PC-3 (cell line): ENCODE data around the gene MSGN1. TPM values are rescaled to one million over a fixed set of nuclear protein-coding genes. Genes with fewer than 3 reads are reported as not detected.

Experiments used
- ATAC-seq: fragments of 200-7000 bp; cut with Tn5 transposase; 2 replicates; pipeline ENCODE4 v1.9.1; 2020; ENCODE audit warnings: mild to moderate bottlenecking, moderate library complexity
- Bru-seq: library from RNA; stranded (reverse); fragments of 400-500 nt; gene quantifications from one replicate; lab custom pipeline; 2021; lab: Mats Ljungman, UMichigan
- BruChase-seq, 2 experiments: library from RNA; stranded (reverse); fragments of 400-500 nt; gene quantifications; one replicate each; lab custom pipeline; 2021; lab: Mats Ljungman, UMichigan
- BruUV-seq: library from RNA; stranded (reverse); fragments of 400-500 nt; replicated peaks from 2 replicates; lab custom pipeline; 2021; lab: Mats Ljungman, UMichigan
- CTCF ChIA-PET: fragments of 300-600 bp; sonication (Branson Sonifier 250); formaldehyde crosslinking; loops from one replicate; lab custom pipeline; 2022; ENCODE audit warnings: antibody characterized with exemption; lab: Charles Lee
- POLR2A ChIA-PET: fragments of 300-600 bp; sonication (Branson Sonifier 250); formaldehyde crosslinking; loops from one replicate; lab custom pipeline; 2022; ENCODE audit warnings: antibody characterized with exemption; ENCODE audit not compliant: unreplicated experiment; lab: Charles Lee
- DNase-seq: peaks from one replicate; pipeline ENCODE4 v3.0.0-alpha.2; 2015
- H2AFZ ChIP-seq: fragments of 300-600 bp; sonication (generic); 2 replicates; pipeline ENCODE4 v1.6.0; 2016; ENCODE audit warnings: antibody characterized with exemption, low read length
- H3F3A ChIP-seq: fragments of 300-600 bp; sonication (generic); one replicate; pipeline ENCODE4 v1.6.0; 2017; ENCODE audit warnings: antibody characterized with exemption, low read length, control low read depth, mild to moderate bottlenecking; ENCODE audit not compliant: unreplicated experiment
- H3K27ac ChIP-seq: fragments of 300-600 bp; sonication (generic); 2 replicates; pipeline ENCODE4 v1.5.1; 2016; ENCODE audit warnings: mild to moderate bottlenecking, low read length
- H3K27me3 ChIP-seq: fragments of 300-600 bp; sonication (generic); 2 replicates; pipeline ENCODE4 v1.6.1; 2016; ENCODE audit warnings: low read length, mixed read lengths
- H3K36me3 ChIP-seq: fragments of 300-600 bp; sonication (generic); 2 replicates; pipeline ENCODE4 v1.6.1; 2016; ENCODE audit warnings: low read depth, mixed run types, low read length, mixed read lengths
- H3K4me1 ChIP-seq: fragments of 300-600 bp; sonication (generic); 2 replicates; pipeline ENCODE4 v1.5.1; 2016; ENCODE audit warnings: low read length; ENCODE audit not compliant: insufficient read depth
- H3K4me2 ChIP-seq: fragments of 300-600 bp; sonication (generic); 2 replicates; pipeline ENCODE4 v1.6.0; 2016; ENCODE audit warnings: low read length
- H3K4me3 ChIP-seq: fragments of 300-600 bp; sonication (generic); 2 replicates; pipeline ENCODE4 v1.5.1; 2016; ENCODE audit warnings: mild to moderate bottlenecking, low read length, mixed read lengths
- H3K79me2 ChIP-seq: fragments of 300-600 bp; sonication (generic); 2 replicates; pipeline ENCODE4 v1.6.1; 2017; ENCODE audit warnings: low read length, mixed read lengths
- H3K9ac ChIP-seq: fragments of 300-600 bp; sonication (generic); 2 replicates; pipeline ENCODE4 v1.6.0; 2016; ENCODE audit warnings: mild to moderate bottlenecking, low read length
- H3K9me2 ChIP-seq: fragments of 300-600 bp; sonication (generic); replicated peaks from 2 replicates; pipeline ENCODE4 v1.6.1; 2016; ENCODE audit warnings: mixed run types, low read length, mixed read lengths
- H3K9me3 ChIP-seq: fragments of 300-600 bp; sonication (generic); 2 replicates; pipeline ENCODE4 v1.6.1; 2016; ENCODE audit warnings: low read length, mixed read lengths
- H4K20me1 ChIP-seq: fragments of 300-600 bp; sonication (generic); 2 replicates; pipeline ENCODE4 v1.6.1; 2016; ENCODE audit warnings: low read length, mixed read lengths
- CTCF ChIP-seq: fragments of 300-600 bp; sonication (generic); conservative IDR thresholded peaks from 2 replicates; pipeline ENCODE4 v1.5.1; 2017; ENCODE audit warnings: antibody characterized with exemption, low read depth, mild to moderate bottlenecking, low read length
- EZH2 ChIP-seq: fragments of 300-600 bp; sonication (generic); IDR thresholded peaks from one replicate; pipeline ENCODE4 v1.6.1; 2017; ENCODE audit warnings: antibody characterized with exemption, mild to moderate bottlenecking, low read length; ENCODE audit not compliant: unreplicated experiment
- EZH2phosphoT487 ChIP-seq: fragments of 300-600 bp; sonication (generic); IDR thresholded peaks from 2 replicates; pipeline ENCODE4 v1.6.1; 2018; ENCODE audit warnings: mild to moderate bottlenecking, antibody characterized with exemption, low read length, borderline replicate concordance
- intact Hi-C: fragments of 100-400 bp; cut with micrococcal nuclease; formaldehyde crosslinking; loops from 2 replicates; pipeline ENCODE4 v1.9.0; 2023
- long read RNA-seq: library from polyadenylated mRNA; unstranded; transcript quantifications from one replicate; pipeline ENCODE4 v2.0.0, GENCODE V29; 2021; ENCODE audit not compliant: unreplicated experiment
- total RNA-seq: library from RNA; depleted of rRNA; stranded (reverse); fragments of >200 nt; gene quantifications from 2 replicates; pipeline ENCODE4 v1.2.3, GENCODE V29; 2014; rRNA removed

MSGN1 gene, protein sequence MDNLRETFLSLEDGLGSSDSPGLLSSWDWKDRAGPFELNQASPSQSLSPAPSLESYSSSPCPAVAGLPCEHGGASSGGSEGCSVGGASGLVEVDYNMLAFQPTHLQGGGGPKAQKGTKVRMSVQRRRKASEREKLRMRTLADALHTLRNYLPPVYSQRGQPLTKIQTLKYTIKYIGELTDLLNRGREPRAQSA
- total RNA-seq (not detected in 2 replicates), Bru-seq, nascent RNA (not detected), BruChase-seq, experiment 1, labeled RNA remaining after a 6-hour chase (not detected), BruChase-seq, experiment 2, labeled RNA remaining after a 2-hour chase (not detected)
- long read RNA-seq, result 0 reads

DNA sequence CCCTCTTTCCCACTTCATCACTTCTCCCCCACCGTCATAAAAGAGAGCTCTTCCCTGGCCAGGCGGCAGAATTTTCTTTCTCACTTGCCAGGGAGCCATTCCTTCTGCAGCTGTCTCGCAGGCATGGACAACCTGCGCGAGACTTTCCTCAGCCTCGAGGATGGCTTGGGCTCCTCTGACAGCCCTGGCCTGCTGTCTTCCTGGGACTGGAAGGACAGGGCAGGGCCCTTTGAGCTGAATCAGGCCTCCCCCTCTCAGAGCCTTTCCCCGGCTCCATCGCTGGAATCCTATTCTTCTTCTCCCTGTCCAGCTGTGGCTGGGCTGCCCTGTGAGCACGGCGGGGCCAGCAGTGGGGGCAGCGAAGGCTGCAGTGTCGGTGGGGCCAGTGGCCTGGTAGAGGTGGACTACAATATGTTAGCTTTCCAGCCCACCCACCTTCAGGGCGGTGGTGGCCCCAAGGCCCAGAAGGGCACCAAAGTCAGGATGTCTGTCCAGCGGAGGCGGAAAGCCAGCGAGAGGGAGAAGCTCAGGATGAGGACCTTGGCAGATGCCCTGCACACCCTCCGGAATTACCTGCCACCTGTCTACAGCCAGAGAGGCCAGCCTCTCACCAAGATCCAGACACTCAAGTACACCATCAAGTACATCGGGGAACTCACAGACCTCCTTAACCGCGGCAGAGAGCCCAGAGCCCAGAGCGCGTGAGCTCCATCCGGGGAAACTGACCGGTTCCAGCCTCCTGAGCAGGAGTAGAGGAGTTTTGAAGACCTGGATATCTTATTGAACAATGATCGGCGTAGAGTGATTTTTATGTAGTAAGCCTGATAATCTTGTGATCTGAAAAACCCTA lies at the start of gene MSGN1:
Gene MSGN1, plus strand, starts transcription at position 65 of the 850 bp plus-strand sequence. Its CDS starts 59 bp downstream, at position 124.
- Histone ChIP-seq H3K4me1 (no peaks in the 10 kb centered on the region), H3K9me3 (no peaks in the 10 kb centered on the region), H3F3A (no peaks in the 10 kb centered on the region), H3K4me3 (no peak within 1 kb of the TSS), H3K36me3 (no peaks in the 10 kb centered on the region), H3K27ac (no peak within 1 kb of the TSS), H3K9ac (no peak within 1 kb of the TSS), H3K4me2 (no peak within 1 kb of the TSS), H3K79me2 (no peaks in the 10 kb centered on the region), H4K20me1 (no peaks in the 10 kb centered on the region), H3K9me2 (no peaks in the 10 kb centered on the region), H2AFZ (no peak within 1 kb of the TSS), H3K27me3 (peaks cover 68% of the 10 kb centered on the region)
- ChIA-PET CTCF (no interaction called here), POLR2A (no interaction called here)
- intact Hi-C loops, result no loop called here
- no peak for DNase-seq
- ATAC-seq, result no peak
- no TSS peak for BruUV-seq
- TF ChIP-seq CTCF, result no peak
- no peak for TF ChIP-seq EZH2phosphoT487

DNA sequence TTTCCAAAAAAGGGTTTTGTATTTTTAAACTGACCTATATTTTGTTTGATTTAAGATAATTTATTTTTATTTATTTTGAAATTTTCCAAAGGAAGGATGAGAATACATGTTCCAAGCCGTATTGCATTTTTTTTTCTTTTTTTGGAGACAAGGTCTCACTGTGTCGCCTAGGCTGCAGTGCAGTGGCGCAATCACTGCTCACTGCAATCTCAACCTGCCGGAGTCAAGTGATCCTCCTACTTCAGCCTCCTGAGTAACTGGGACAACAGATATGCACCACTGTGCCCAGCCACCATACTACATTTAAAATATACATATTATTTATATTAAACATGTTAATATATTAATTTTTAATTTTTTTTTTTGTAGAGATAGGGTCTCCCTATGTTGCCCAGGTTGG lies 47.4 kb upstream of the MSGN1 start:
- ChIA-PET POLR2A (no interaction called here), CTCF (no interaction called here)
- TF ChIP-seq EZH2 (no peak), EZH2phosphoT487 (no peak), CTCF (no peak)
- ATAC-seq (no peak), DNase-seq (no peak)
- Histone ChIP-seq H3F3A (no peaks in the 10 kb centered on the region), H3K27ac (no peak overlapping the region), H3K9me3 (no peaks in the 10 kb centered on the region), H2AFZ (no peak overlapping the region), H3K4me1 (no peaks in the 10 kb centered on the region), H3K9ac (no peak overlapping the region), H4K20me1 (no peaks in the 10 kb centered on the region), H3K4me3 (no peak overlapping the region), H3K9me2 (no peaks in the 10 kb centered on the region), H3K4me2 (no peak overlapping the region), H3K36me3 (peaks cover 42% of the 10 kb centered on the region; the same call in 1 of the 2 replicates), H3K79me2 (no peaks in the 10 kb centered on the region), H3K27me3 (no peaks in the 10 kb centered on the region)
- no TSS peak for BruUV-seq
- intact Hi-C loops, result no loop called here
